ENCODE data around the gene KEL.

The KEL gene

GRCh38 chr7:142945001-142945400, 17.2 kb downstream of the KEL start:
- H3K27ac ChIP-seq = no peak overlapping the region
- no peak for TF ChIP-seq ZFX (IDR thresholded peaks at IDR 0.05; ENCODE audit: borderline replicate concordance)
- TF ChIP-seq, protein P1, sequence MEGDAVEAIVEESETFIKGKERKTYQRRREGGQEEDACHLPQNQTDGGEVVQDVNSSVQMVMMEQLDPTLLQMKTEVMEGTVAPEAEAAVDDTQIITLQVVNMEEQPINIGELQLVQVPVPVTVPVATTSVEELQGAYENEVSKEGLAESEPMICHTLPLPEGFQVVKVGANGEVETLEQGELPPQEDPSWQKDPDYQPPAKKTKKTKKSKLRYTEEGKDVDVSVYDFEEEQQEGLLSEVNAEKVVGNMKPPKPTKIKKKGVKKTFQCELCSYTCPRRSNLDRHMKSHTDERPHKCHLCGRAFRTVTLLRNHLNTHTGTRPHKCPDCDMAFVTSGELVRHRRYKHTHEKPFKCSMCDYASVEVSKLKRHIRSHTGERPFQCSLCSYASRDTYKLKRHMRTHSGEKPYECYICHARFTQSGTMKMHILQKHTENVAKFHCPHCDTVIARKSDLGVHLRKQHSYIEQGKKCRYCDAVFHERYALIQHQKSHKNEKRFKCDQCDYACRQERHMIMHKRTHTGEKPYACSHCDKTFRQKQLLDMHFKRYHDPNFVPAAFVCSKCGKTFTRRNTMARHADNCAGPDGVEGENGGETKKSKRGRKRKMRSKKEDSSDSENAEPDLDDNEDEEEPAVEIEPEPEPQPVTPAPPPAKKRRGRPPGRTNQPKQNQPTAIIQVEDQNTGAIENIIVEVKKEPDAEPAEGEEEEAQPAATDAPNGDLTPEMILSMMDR (IDR thresholded peaks at IDR 0.05) = no peak

DNA sequence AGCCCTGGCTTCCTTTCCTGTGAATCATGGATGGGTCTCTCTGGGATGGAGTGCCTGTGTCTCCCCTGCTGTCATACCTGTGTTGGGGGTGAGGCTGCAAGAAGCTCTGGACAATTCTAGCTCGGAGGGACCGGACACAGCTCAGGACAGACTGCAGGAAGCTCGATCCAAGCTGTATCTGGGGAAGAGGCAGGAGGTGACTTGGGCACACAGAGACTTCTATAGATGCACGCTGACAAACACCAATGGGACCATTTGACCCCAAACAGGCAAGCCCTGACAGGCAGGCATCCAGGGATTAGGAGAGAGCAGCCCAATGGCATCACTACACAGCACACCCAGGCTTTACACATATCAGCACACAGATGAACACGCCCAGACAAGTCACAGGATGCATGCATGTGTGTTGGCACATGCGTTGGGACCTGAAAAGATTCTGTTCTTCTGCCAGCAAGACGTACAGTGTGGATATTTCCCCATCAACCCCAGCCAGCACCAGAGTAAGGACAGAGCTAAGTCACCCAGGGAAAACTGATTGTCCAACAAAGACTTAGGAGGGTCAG, 18.4 kb downstream of the KEL start:
- H3K27ac ChIP-seq = no peak overlapping the region
- no peak for TF ChIP-seq ZFX (IDR thresholded peaks at IDR 0.05; ENCODE audit: borderline replicate concordance)
- TF ChIP-seq, protein P1 (IDR thresholded peaks at IDR 0.05) = no peak

DNA sequence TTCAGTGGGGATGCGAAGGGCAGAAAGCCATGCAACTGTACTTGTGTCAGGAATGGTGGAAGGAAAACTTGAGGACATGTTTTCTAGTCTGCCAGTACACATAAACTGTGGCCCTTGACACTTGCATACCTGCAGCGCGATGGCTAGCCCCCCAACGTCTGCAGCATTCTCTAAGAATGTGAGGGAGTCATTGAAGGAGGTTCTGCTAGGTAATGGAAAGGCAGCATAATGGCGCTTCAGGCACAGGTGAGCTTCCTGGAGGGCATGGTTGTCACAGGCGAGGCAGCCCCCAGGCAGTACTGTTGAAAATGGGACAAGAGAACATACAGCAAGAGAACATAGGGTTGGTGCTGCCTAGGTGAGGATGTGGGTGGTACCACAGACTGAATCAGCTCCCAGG, 19.4 kb downstream of the KEL start:
- no peak overlapping the region for H3K27ac ChIP-seq
- TF ChIP-seq ZFX (IDR thresholded peaks at IDR 0.05; ENCODE audit: borderline replicate concordance) = no peak
- TF ChIP-seq, protein P1 (IDR thresholded peaks at IDR 0.05) = no peak

- no peak overlapping the region for H3K27ac ChIP-seq
- TF ChIP-seq, protein P1 (IDR thresholded peaks at IDR 0.05) = no peak
- TF ChIP-seq ZFX (IDR thresholded peaks at IDR 0.05; ENCODE audit: borderline replicate concordance) = no peak
These were observed 20.6 kb downstream of the KEL start for GRCh38 chr7:142941541-142941940.

DNA sequence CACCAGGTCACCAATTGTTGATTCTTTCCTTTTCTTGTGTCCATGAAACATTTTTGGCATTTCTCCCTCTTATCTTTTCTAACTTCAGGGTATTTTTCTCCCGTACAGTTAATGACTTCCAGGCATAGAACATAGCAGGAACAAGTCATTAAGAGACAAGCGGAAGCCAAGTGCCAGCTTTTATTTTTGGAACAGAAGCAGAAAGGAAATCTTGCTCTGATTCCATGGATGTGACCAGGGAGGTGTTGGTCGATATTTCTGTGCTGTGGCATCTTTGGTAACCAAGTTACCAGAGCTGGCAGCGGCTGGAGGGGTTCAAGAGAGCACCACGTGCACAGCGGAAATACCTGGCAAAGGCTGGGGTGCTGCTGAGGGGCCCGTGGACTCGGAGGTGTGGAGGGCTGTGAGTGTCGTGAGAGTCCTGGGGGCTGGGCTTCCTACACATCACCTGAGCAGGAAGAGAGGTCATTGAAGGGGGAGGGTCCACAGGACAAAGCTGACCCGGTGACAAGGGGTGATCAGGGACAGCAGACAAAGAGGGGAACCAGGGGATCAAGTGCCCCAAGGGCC, 21.1 kb downstream of the KEL start:
- no peak overlapping the region for H3K27ac ChIP-seq
- TF ChIP-seq ZFX (IDR thresholded peaks at IDR 0.05; ENCODE audit: borderline replicate concordance) = no peak
- TF ChIP-seq, protein P1 (IDR thresholded peaks at IDR 0.05) = no peak

- TF ChIP-seq, protein P1 (IDR thresholded peaks at IDR 0.05) = peak; percentile 64
- TF ChIP-seq ZFX (IDR thresholded peaks at IDR 0.05; ENCODE audit: borderline replicate concordance) = no peak
- no peak within 1 kb of the TSS for H3K27ac ChIP-seq
These were observed 22.8 kb downstream of the KEL start, which contains the start of gene LLCFC1 for GRCh38 chr7:142939226-142939910. LLCFC1 (plus strand) TSS chr7:142939484; CDS start chr7:142939622, 138 bp downstream.

DNA sequence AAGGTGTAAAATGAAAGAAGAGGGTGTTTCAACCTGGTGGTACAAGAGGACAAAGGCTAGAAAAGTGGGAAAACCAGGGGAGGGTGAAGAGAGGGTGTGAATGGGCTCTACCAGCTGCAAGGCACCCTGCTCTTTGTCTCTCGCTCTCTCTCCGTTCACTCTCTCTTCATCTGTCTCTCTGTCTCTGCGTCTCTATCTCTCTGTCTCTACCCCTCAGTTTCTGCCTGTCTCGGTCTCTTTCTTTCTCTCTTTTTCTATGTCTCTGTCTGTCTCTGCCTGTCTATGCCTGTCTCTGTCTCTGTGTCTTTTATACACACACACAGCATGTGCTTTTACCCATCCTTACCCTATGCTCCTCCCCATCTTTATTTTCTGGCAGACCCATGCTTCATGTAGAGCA, 23.6 kb downstream of the KEL start:
- no peak overlapping the region for H3K27ac ChIP-seq
- no peak for TF ChIP-seq ZFX (IDR thresholded peaks at IDR 0.05; ENCODE audit: borderline replicate concordance)
- TF ChIP-seq, protein P1 (IDR thresholded peaks at IDR 0.05) = no peak

All from 22Rv1 (cell line).